Stimulated activated CD8-positive, alpha-beta memory T cell treated with anti-CD3 and anti-CD28 coated beads, Interleukin-12 subunit alpha, Interleukin-12 subunit beta, amount 100 ng/mL, for 1 hour (primary cell): Measurements from ENCODE around the gene STRBP.
"Not testable (repeated sequence)": the region's sequence is repeated elsewhere in the genome, so short reads cannot be mapped to it uniquely, and the experiment has no call there.

Source experiments
- DNase-seq: peaks from one replicate; pipeline ENCODE4 v3.0.0-alpha.2; 2020; ENCODE audit warnings: low read depth

The STRBP gene

DNA sequence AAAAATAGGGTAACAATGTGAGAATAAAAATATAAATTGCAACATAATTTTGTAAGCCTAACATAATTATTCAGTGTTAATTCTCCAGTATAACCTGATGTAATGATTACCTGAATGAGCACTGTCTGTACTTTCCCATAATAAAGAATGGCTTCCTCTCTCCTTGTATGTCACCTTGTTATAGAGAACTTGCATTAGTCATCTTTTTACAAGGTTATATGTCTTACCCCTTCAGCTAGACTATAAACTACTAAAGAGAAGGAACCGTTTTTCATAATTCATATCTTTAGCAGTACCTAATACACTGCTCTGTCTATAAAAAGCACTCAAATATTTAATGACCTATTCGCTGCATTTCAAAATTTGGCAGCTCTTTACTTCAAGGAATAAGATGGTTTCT is 19.8 kb downstream of the STRBP start:
- DNase-seq, result no peak

DNA sequence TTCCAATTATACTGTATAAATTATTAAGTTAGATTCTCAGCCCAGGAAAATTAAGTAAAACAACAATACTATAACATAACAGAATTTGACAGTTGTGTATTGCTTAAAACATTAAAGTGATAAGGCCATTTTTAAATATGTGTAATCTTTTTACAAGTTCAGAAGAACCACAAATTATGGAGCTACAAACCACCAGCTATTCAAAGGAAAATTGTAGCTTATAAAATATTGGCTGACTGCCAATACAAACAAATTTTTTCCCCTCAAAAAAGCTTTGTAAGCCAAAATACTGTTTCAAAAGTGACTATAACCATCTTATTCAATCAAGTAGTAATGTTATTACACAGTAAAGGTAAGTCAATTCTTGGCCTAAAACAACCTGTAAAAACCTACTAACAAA is 21.9 kb downstream of the STRBP start:
- no peak for DNase-seq

DNA sequence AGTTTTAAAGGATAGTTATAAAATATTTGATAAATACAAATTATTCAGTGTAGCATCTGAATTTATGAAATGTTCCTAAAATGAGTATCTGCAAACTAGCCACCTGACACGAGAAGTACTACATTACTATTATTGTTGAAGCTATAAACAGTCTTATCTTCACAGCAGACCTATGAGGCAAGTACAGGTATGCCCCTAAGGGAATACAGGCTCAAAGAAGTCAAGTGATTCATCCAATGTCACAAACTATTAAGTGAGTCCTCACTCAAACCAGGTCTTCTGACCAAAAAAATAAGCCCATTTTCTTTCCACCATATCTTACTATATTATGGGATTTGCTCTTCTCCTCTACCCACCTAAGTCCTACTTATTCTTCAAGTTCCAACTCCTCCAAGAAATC is 28.7 kb downstream of the STRBP start:
- DNase-seq, result no peak

- DNase-seq, result no peak
These were observed 30.0 kb downstream of the STRBP start for GRCh38 chr9:123238365-123238764.

DNA sequence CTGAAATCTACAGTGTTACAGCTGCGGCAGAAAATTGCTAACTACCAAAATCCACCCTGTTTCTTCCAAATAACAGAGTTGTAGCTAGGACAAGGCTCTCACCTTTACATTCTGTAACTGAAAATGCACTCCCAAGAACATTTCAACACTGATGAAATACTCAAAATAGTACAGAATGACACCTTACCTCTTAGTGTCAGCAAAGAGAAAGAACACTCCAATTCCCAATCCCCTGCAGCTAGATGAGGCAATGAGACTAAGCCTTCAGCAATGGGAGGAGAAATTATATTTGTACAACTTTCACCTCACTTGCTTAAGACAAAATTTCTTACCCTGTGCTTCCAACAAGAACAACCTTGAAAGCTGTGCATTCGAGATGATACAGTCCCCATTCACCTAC is 31.2 kb downstream of the STRBP start:
- DNase-seq, result no peak

DNA sequence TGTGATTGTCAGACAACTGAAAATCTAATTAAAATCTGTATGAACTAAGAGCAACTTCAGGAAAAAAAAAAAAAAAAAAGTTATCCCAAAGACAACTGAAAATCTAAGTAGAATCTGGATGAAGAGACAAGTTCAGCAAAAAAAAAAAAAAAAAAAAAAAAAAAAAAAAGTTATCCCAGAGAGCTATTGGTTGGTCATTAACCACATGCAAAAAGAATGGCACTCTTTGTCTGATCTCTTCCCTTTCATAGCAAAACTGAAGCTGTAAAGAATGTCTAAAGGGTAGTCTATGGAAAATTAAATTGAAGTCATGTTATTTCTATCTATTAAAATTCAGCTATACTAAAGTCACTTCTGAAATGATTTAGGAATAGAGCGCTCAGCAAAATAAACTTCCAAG is 32.9 kb downstream of the STRBP start:
- DNase-seq, result no peak

- no peak for DNase-seq
These were observed 33.5 kb downstream of the STRBP start for GRCh38 chr9:123234853-123235252.

DNA sequence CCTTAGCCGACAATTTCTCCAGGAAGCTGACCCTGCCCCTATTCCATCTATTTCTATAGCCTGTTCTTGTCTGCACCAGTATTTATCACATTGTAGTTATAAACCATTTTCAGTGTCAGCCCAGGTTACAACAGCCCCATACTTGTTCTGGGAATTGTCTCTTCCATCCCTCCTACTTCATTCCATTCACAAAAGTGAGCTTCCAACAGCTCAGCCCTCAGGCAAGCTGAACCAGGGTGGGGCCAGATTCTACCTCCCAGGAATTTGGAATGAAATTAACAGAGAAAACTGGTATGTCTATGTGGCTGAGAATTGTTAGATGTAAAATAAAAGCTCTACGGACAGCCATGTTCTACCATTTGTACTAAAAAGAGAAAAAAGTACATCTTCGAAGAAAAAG is 36.1 kb downstream of the STRBP start:
- DNase-seq, result no peak

GRCh38 chr9:123231421-123231820 is 37.0 kb downstream of the STRBP start:
- DNase-seq, result no peak

GRCh38 chr9:123228967-123229366 is 39.4 kb downstream of the STRBP start:
- DNase-seq, result no peak

DNA sequence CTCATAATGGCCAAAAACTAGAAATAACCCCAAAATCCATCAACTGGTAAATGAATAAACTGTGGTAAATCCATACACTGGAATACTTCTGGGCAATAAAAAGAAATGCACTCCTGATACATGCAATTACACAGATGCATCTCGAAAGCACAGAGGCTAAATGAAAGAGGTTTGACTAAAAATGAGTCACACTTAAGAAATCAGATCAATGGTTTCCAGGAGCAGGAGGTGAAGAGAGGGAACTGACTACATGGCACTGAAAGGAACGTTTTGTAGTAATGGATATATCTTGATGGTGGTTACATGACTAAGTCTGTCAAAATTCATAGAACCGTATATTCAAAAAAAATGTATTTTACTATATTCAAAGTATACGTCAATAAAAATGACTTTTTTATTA is 42.4 kb downstream of the STRBP start:
- DNase-seq, result no peak

DNA sequence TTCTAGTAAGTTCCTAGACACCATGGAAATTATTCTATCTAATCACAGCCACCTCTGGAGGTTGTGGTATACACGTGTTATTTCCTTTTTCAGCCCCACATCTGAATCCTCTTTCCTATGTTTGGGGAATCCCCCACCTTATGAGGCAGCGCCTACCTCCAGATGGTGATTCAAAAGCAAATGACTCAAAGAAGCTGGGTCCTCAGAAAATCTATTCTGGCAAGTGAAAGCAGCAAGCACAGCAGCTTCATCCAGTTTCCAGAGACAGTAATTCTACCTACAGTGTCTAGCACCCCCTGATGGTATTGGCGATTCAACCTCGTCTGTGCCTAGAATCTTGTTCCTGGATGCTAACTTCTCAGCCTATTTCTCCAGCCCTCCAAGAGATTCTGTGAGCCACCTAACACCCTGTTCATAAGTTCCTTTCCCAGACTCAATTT is 43.0 kb downstream of the STRBP start:
- peak; percentile 24 for DNase-seq

DNA sequence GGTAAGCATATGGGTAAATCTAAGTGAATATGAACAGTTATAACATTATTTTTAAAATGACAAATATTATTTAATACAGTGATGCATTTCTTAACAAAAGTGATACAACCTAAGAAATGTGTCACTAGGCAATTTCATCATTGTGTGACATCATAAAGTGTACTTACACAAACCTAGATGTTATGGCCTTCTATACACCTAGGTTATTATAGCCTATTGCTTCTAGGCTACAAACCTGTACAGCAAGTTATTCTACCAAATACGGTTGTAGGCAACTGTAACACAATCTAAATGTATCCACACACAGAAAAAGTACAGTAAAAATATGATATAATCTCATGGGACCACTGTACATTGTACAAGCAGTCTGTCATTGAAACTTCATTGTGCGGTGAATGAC is 48.3 kb downstream of the STRBP start:
- no peak for DNase-seq

DNA sequence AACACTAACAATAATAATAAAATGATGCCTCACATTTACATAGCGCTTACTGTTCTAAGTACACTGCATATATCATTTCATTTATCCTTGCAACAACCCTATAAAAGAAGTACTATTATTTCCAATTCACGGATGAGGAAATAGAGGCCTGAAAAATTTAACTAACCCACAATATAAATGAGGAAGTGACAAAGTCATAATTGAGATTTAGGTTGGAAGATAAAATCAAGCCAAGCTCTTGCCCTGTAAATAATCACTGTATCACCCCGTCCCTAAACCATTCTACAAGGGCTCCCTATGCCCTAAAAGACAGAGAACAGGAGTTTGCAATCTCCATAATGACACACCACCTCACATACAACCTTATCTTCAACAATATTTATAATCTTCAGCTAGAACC is 49.6 kb downstream of the STRBP start:
- DNase-seq, result no peak

GRCh38 chr9:123217128-123217654 is 51.2 kb downstream of the STRBP start:
- DNase-seq, result no peak

- no peak for DNase-seq
These were observed 52.1 kb downstream of the STRBP start for GRCh38 chr9:123216251-123216797.

DNA sequence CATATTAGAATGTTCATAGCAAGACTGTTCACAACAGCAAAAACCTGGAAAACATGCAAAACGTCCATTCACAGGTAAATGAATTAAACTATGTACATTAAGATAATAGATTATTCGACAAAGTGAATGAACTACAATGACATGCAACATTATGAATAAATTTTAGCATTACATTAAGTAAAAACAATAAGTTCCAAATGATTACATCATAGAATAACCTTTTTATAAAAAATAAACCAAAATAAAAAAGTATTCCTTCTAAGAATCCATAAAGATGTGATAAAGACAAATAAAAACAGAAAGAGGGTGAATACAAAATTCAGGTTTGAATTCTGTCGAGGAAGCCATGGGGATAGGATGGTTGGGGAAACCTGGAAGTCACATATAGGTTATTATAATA is 57.3 kb downstream of the STRBP start:
- no peak for DNase-seq

GRCh38 chr9:123208626-123209174 is 59.7 kb downstream of the STRBP start:
- DNase-seq, result no peak

- no peak for DNase-seq
These were observed 62.3 kb downstream of the STRBP start for GRCh38 chr9:123206065-123206464.

GRCh38 chr9:123201083-123201482 is 67.3 kb downstream of the STRBP start:
- no peak for DNase-seq

DNA sequence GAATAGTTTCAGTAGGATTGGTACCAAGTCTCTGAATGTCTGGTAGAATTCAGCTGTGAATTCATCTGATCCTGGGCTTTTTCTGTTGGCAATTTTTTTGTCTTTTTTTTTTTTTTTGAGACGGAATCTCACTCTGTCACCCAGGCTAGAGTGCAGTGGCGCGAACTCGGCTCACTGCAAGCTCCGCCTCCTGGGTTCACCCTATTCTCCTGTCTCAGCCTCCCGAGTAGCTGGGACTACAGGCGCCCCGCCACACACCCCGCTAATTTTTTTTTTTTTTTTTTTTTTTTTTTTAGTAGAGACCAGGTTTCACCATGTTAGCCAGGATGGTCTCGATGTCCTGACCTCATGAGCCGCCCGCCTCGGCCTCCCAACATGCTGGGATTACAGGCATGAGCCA is 67.9 kb downstream of the STRBP start:
- not testable (repeated sequence) for DNase-seq

- DNase-seq, result no peak
These were observed 72.3 kb downstream of the STRBP start for GRCh38 chr9:123196124-123196523.

DNA sequence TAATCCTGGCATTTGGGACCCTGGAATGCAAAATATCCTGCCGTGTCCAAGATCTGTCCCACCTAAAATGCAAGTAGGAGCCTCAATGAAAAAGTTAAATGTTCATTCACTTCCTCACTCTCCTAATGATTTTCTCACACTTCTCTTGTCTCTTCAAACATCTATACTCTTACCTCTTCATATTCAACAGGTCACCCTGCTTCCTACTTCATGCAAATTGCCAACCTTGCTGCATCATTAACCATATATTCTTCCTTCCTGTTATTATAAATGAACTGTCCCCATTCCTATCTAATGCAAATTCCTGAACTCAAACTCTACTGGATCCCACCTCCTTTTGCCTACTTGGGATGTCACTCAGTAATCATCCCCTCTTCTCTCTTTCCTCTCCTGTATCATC is 74.4 kb downstream of the STRBP start:
- DNase-seq, result no peak

GRCh38 chr9:123191680-123192079 is 76.7 kb downstream of the STRBP start:
- no peak for DNase-seq
